Keratinocyte (primary cell): Measurements from ENCODE around the gene MUL1.

Experiments used
- CTCF ChIP-seq, 3 experiments: IDR thresholded peaks in 1 of 3; conservative IDR thresholded peaks in 1 of 3; optimal IDR thresholded peaks in 1 of 3; 2 replicates in 2 of 3; 3 replicates in 1 of 3; pipeline versions ENCODE3 to v1.5.1; 2011; ENCODE audit warnings: low read length in 3 of 3, mild to moderate bottlenecking in 3 of 3, moderate library complexity in 2 of 3, control low read depth in 1 of 3, inconsistent platforms in 1 of 3; ENCODE audit not compliant: insufficient read depth in 2 of 3; ENCODE audit errors: extremely low read depth in 1 of 3
- EZH2 ChIP-seq: IDR thresholded peaks from one replicate; pipeline ENCODE4 v1.6.1; 2012; ENCODE audit warnings: inconsistent platforms, mild to moderate bottlenecking, low read length, moderate library complexity

GRCh38 chr1:20546637-20547036, 38.7 kb upstream of the MUL1 start:
- TF ChIP-seq CTCF (optimal IDR thresholded peaks at IDR 0.05 in 1 of 3, IDR thresholded peaks at IDR 0.05 in 1 of 3, conservative IDR thresholded peaks at IDR 0.05 in 1 of 3; ENCODE audit: extremely low read depth in 1 of 3, insufficient read depth in 2 of 3, low read length in 3 of 3) (no peak), EZH2 (no peak)
